ENCODE data around the gene TMEM145. TPM values are rescaled to one million over a fixed set of nuclear protein-coding genes. Genes with fewer than 3 reads are reported as not detected.

The TMEM145 gene
- total RNA-seq, 4 donors from 2014 or later = not detected

DNA sequence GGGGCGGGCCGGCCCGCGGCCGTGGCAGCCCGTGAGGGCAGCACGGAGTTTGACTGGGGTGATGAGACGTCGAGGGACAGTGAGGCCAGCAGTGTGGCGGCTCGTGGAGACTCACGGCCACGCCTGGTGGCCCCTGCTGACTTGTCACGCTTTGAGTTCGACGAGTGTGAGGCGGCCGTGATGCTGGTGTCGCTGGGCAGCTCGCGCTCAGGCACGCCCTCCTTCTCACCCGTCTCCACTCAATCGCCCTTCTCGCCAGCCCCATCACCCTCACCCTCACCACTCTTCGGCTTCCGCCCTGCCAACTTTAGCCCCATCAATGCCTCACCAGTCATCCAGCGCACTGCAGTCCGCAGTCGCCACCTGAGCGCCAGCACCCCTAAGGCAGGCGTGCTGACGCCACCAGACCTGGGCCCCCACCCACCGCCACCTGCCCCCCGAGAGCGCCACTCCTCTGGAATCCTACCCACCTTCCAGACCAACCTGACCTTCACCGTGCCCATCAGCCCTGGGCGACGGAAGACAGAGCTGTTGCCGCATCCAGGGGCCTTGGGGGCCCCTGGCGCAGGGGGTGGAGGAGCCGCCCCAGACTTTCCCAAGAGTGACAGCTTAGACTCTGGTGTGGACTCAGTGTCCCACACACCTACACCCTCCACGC is 39.6 kb upstream of the TMEM145 start:
- WGBS, 2 donors (ENCODE audit: low coverage in 1 of 2) = 95% methylated on average over 43 of the region's 43 CpGs; no CpG with 5 or more reads in 1 of the 2 donors
- peaks cover 28 to 56% (median 34%) of the 10 kb centered on the region in 4 donors for H3K4me1 ChIP-seq
- in situ Hi-C loops (cut with MboI; ENCODE audit: low pct_ligation_motif_present in 1 of 4, low pct_unique_long_range_greater_than_20kb in 1 of 4, low sequenced_read_pairs in 3 of 4) = no loop called here
- no peak overlapping the region for H3K27ac ChIP-seq
- H3K9me3 ChIP-seq = no peaks in the 10 kb centered on the region
- TF ChIP-seq EP300 (IDR thresholded peaks at IDR 0.05; ENCODE audit: low read depth) = no peak
- TF ChIP-seq, protein P1, sequence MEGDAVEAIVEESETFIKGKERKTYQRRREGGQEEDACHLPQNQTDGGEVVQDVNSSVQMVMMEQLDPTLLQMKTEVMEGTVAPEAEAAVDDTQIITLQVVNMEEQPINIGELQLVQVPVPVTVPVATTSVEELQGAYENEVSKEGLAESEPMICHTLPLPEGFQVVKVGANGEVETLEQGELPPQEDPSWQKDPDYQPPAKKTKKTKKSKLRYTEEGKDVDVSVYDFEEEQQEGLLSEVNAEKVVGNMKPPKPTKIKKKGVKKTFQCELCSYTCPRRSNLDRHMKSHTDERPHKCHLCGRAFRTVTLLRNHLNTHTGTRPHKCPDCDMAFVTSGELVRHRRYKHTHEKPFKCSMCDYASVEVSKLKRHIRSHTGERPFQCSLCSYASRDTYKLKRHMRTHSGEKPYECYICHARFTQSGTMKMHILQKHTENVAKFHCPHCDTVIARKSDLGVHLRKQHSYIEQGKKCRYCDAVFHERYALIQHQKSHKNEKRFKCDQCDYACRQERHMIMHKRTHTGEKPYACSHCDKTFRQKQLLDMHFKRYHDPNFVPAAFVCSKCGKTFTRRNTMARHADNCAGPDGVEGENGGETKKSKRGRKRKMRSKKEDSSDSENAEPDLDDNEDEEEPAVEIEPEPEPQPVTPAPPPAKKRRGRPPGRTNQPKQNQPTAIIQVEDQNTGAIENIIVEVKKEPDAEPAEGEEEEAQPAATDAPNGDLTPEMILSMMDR (IDR thresholded peaks at IDR 0.05) = no peak
- H3K4me3 ChIP-seq = no peak overlapping the region
- peaks cover 0 to 12% (median 0%) of the 10 kb centered on the region in 4 donors for H3K36me3 ChIP-seq
- no peak for DNase-seq
- no peaks in the 10 kb centered on the region for H3K27me3 ChIP-seq
- intact Hi-C loops (cut with DNase I; ENCODE audit: low total_unique reads) = no loop called here

DNA sequence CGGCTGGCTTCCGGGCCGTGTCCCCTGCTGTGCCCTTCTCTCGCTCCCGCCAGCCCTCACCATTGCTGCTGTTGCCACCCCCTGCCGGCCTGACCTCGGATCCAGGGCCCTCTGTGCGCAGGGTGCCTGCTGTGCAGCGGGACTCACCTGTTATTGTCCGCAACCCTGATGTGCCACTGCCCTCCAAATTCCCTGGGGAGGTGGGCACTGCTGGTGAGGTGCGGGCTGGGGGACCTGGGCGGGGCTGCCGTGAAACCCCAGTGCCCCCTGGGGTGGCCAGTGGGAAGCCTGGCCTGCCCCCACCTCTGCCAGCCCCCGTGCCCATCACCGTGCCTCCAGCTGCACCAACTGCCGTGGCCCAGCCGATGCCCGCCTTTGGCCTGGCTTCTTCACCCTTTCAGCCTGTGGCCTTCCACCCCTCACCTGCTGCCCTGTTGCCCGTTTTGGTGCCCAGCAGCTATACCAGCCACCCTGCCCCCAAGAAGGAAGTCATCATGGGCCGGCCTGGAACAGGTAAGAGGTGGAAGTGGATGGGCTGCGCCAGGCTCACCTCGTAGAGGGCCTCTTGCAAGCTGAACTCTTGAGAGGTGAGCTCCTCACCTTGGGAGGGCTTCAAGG is 38.9 kb upstream of the TMEM145 start:
- WGBS, 2 donors (ENCODE audit: low coverage in 1 of 2) = 98 to 100% methylated on average over 1 to 18 of the region's 22 CpGs
- Histone ChIP-seq H3K9me3 (no peaks in the 10 kb centered on the region), H3K36me3 (peaks cover 0 to 12% (median 0%) of the 10 kb centered on the region in 4 donors), H3K4me1 (peaks cover 35 to 63% (median 40%) of the 10 kb centered on the region in 4 donors), H3K27ac (no peak overlapping the region), H3K27me3 (no peaks in the 10 kb centered on the region), H3K4me3 (no peak overlapping the region)
- DNase-seq = no peak
- no peak for TF ChIP-seq POLR2AphosphoS5 (IDR thresholded peaks at IDR 0.05)
- TF ChIP-seq, protein P1 (IDR thresholded peaks at IDR 0.05) = no peak
- no peak for TF ChIP-seq POLR2A (IDR thresholded peaks at IDR 0.05)
- no peak for TF ChIP-seq EP300 (IDR thresholded peaks at IDR 0.05; ENCODE audit: low read depth)
- intact Hi-C loops (cut with DNase I; ENCODE audit: low total_unique reads) (no loop called here), in situ Hi-C loops (cut with MboI; ENCODE audit: low pct_ligation_motif_present in 1 of 4, low pct_unique_long_range_greater_than_20kb in 1 of 4, low sequenced_read_pairs in 3 of 4) (no loop called here)

DNA sequence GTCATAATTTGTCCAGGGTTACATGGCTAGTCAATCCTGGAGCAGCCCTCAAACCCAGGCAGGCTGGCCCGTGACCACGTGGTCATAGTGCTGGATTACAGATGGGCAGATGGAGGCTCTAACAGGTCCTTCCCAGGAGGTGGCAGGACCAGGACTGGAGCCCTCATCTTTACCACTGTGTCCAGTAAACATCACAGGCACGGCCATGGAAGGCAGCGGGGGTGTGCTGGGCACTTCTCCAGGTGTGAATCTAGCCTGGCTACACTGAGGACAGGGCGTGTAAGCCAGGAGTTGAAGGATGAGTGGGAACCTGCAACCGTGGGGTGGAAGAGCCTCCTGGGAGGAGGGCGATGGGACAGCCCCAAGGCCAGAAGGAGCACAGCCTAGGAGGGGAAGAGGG is 38.0 kb upstream of the TMEM145 start:
- peaks cover 0 to 12% (median 0%) of the 10 kb centered on the region in 4 donors for H3K36me3 ChIP-seq
- intact Hi-C loops (cut with DNase I; ENCODE audit: low total_unique reads) (no loop called here), in situ Hi-C loops (cut with MboI; ENCODE audit: low pct_ligation_motif_present in 1 of 4, low pct_unique_long_range_greater_than_20kb in 1 of 4, low sequenced_read_pairs in 3 of 4) (no loop called here)
- H3K27me3 ChIP-seq = no peaks in the 10 kb centered on the region
- H3K27ac ChIP-seq = no peak overlapping the region
- DNase-seq = no peak
- no peak overlapping the region for H3K4me3 ChIP-seq
- no peak for TF ChIP-seq POLR2A (IDR thresholded peaks at IDR 0.05)
- TF ChIP-seq, protein P1 (IDR thresholded peaks at IDR 0.05) = no peak
- TF ChIP-seq POLR2AphosphoS5 (IDR thresholded peaks at IDR 0.05) = no peak
- no peak for TF ChIP-seq EP300 (IDR thresholded peaks at IDR 0.05; ENCODE audit: low read depth)
- peaks cover 34 to 62% (median 42%) of the 10 kb centered on the region in 4 donors for H3K4me1 ChIP-seq
- WGBS, 2 donors (ENCODE audit: low coverage in 1 of 2) = 71% methylated on average over 7 of the region's 7 CpGs; no CpG with 5 or more reads in 1 of the 2 donors
- H3K9me3 ChIP-seq = no peaks in the 10 kb centered on the region

DNA sequence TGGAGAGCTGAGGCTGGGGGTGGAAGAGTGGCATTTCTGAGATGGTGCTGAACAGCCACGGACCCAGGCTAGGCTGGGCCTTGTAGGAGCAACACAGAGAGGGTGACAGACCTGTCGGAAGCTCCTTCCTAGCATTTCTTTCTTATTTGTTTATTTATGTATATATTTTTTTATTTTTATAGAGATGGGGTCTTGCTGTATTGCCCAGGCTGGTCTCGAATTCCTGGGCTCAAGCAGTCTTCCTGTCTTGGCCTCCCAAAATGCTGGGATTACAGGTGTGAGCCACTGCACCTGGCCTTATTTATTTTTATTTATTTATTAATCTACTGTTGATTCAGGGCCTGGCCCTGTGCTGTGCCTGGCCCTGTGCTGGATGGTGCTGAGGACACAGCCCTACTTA is 37.6 kb upstream of the TMEM145 start:
- Histone ChIP-seq H3K4me1 (peaks cover 30 to 60% (median 40%) of the 10 kb centered on the region in 4 donors), H3K27ac (no peak overlapping the region), H3K27me3 (no peaks in the 10 kb centered on the region), H3K4me3 (no peak overlapping the region), H3K36me3 (peaks cover 0 to 12% (median 0%) of the 10 kb centered on the region in 4 donors), H3K9me3 (no peaks in the 10 kb centered on the region)
- intact Hi-C loops (cut with DNase I; ENCODE audit: low total_unique reads) (no loop called here), in situ Hi-C loops (cut with MboI; ENCODE audit: low pct_ligation_motif_present in 1 of 4, low pct_unique_long_range_greater_than_20kb in 1 of 4, low sequenced_read_pairs in 3 of 4) (no loop called here)
- DNase-seq = no peak
- TF ChIP-seq EP300 (IDR thresholded peaks at IDR 0.05; ENCODE audit: low read depth) (no peak), POLR2A (IDR thresholded peaks at IDR 0.05) (no peak), POLR2AphosphoS5 (IDR thresholded peaks at IDR 0.05) (no peak)
- TF ChIP-seq, protein P1 (IDR thresholded peaks at IDR 0.05) = no peak
- WGBS, 2 donors (ENCODE audit: low coverage in 1 of 2) = 87 to 100% methylated on average over 3 of the region's 3 CpGs

Data from transverse colon (tissue), 4 donors.